DND-41 (cell line): Measurements from ENCODE around the gene MDFI.

Source experiments
- CTCF ChIP-seq: IDR thresholded peaks from 2 replicates; pipeline ENCODE4 v1.5.1; 2012; ENCODE audit warnings: borderline replicate concordance, low read length, moderate library complexity, mild to moderate bottlenecking; ENCODE audit not compliant: poor library complexity, severe bottlenecking; ENCODE audit errors: extremely low read depth
- EZH2 ChIP-seq: IDR thresholded peaks from 3 replicates; pipeline ENCODE4 v1.6.1; 2012; ENCODE audit warnings: borderline replicate concordance, low read depth, mild to moderate bottlenecking, moderate library complexity, low read length, inconsistent platforms; ENCODE audit not compliant: severe bottlenecking

GRCh38 chr6:41702771-41703494 is 64.7 kb downstream of the MDFI start:
- TF ChIP-seq EZH2: no peak
- TF ChIP-seq CTCF: no peak
